Measurements from ENCODE around the gene SYT17. TPM values are rescaled to one million over a fixed set of nuclear protein-coding genes. Genes with fewer than 3 reads are reported as not detected.

SYT17 gene
- total RNA-seq = 0.05 TPM in 1 of 2 replicates, not detected in the other

DNA sequence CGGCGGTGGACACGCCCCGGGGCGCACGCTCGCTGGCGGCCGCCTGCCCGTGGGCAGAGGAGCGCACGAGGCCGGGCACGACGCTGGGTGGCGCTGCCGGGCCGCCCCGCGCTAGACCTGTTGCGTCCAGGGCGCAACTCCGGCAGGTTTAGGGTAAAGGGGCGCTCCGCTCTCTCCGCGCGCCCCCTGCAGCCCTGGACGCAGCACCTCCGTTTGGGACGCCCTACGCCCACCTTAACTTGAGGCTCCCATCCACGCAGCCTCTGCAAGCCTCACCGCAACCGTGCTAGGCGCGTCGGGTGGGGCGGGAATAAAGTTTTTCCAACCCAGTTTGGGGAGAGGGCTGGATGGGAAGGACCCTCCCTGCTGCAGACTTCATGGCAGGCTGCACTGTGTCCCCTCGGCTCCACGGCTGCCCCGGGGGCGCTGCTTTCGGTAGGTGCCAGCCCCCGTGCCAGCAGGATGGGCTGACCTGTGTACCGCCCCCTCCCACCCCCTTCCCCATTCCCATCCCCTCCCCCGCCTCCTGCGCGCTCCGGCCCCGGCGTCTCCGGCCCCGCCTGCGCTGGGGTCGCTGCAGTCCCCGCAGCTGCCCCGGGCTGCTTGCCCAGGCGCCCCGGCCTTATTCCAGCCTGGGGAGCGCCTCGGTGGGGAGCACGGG, at the start of gene SYT17:
Gene SYT17 (plus strand): TSS at position 531 of the 661 bp plus-strand sequence. CDS start 407 bp downstream, outside the sequence.

DNA sequence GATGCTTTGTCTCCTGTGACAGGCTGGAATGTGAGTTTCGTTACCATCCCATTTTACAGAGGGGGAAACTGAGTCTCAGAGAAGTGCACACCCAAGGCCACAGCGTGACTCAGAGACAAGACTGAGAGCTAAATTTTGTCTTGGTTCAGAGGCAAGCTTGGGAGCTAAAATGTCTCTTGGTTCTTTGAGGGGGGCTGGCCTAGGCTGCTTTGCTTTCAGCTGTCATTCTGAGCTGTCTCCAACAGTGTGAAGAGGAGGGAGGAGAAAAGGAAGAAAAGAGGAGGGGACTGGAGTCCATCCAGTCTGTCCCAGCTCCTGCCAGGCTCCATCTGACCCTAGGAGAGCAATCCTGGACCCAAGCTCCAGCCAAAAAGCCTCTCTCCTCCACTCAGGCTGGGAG, 117.4 kb downstream of the SYT17 start, which contains the start of gene CLEC19A:
Gene CLEC19A (plus strand): TSS at position 301 of the 400 bp plus-strand sequence. CDS start 121 bp downstream, outside the sequence.

Other genes with a start within 250 kb of the SYT17 start
- gene SMG1, start 241.8 kb upstream of the SYT17 start, total RNA-seq = 57.6 and 95.1 TPM in 2 replicates
- gene TMC7, start 184.3 kb upstream of the SYT17 start, total RNA-seq = 0.59 and 0.69 TPM in 2 replicates
- 14.3 and 14.8 TPM in 2 replicates for gene COQ7, start 100.6 kb upstream of the SYT17 start, total RNA-seq
- 38.3 and 56.3 TPM in 2 replicates for gene ITPRIPL2, start 54.3 kb upstream of the SYT17 start, total RNA-seq
- not detected in 2 replicates for gene CLEC19A, start 117.5 kb downstream of the SYT17 start, total RNA-seq
- not detected in 2 replicates for gene TMC5, start 249.6 kb downstream of the SYT17 start, total RNA-seq